BLaER1 (cell line): Measurements from ENCODE around the gene NIFK.
"Not testable (repeated sequence)": the region's sequence is repeated elsewhere in the genome, so short reads cannot be mapped to it uniquely, and the experiment has no call there.

ENCODE experiments used
- H3K27ac ChIP-seq: shearing (Covaris generic); formaldehyde crosslinking; 2 replicates; pipeline ENCODE4 v1.8.1; 2022
- H3K27me3 ChIP-seq: shearing (Covaris generic); formaldehyde crosslinking; 2 replicates; pipeline ENCODE4 v1.8.1; 2022
- H3K36me3 ChIP-seq: shearing (Covaris generic); formaldehyde crosslinking; 2 replicates; pipeline ENCODE4 v1.8.1; 2022
- H3K4me1 ChIP-seq: shearing (Covaris generic); formaldehyde crosslinking; 2 replicates; pipeline ENCODE4 v1.8.1; 2022
- H3K4me2 ChIP-seq: shearing (Covaris generic); formaldehyde crosslinking; 2 replicates; pipeline ENCODE4 v1.8.1; 2022
- H3K4me3 ChIP-seq: shearing (Covaris generic); formaldehyde crosslinking; 2 replicates; pipeline ENCODE4 v1.8.1; 2022
- H3K9ac ChIP-seq: shearing (Covaris generic); formaldehyde crosslinking; 2 replicates; pipeline ENCODE4 v1.8.1; 2022
- H3K9me3 ChIP-seq: shearing (Covaris generic); formaldehyde crosslinking; 2 replicates; pipeline ENCODE4 v1.8.1; 2022
- H4K20me1 ChIP-seq: shearing (Covaris generic); formaldehyde crosslinking; 2 replicates; pipeline ENCODE4 v1.8.1; 2022
- Cebpa-rat ChIP-seq: shearing (Covaris generic); IDR thresholded peaks from 2 replicates; pipeline ENCODE4 v1.8.1; 2022

NIFK gene

DNA sequence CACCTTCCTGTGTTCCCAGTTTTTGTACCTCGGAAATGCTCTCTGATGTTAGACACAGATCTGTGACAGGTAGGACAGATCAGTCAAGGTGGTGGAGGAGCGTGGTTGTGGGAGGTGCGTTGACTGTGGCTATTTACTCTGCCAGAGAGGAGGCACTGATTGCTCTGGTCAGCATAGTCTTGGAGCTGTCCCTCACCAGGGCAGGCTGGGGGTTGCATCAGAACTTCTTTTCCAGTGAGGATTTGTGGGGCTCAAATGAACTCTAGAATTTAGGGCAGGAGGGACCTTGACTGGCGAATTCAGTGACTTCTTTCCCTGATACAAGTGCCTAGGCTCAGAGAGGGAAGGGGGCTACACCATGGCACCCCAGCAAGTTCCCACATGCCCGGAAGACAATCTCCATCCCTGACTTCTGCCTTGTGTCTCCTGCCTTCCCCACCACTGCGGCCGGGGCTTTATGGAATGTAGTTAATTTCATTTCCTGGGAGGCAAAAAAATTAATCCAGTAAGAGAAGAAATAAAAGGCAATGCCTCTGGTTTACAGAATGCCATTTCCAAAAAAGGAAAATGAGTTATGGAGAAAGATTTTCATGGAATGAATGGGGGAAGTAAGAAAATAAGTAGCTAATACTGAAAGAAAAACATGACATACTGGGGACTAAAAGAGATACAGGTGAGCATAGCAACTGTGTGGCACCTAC lies 26.1 kb downstream of the NIFK start:
- no peaks in the 10 kb centered on the region for H3K36me3 ChIP-seq
- H3K9me3 ChIP-seq: no peaks in the 10 kb centered on the region
- H3K27ac ChIP-seq: no peak overlapping the region
- no peak overlapping the region for H3K4me3 ChIP-seq
- no peak for TF ChIP-seq Cebpa-rat
- no peak overlapping the region for H3K9ac ChIP-seq
- H3K27me3 ChIP-seq: no peaks in the 10 kb centered on the region
- H3K4me1 ChIP-seq: peaks cover 30% of the 10 kb centered on the region
- no peak overlapping the region for H3K4me2 ChIP-seq
- no peaks in the 10 kb centered on the region for H4K20me1 ChIP-seq

DNA sequence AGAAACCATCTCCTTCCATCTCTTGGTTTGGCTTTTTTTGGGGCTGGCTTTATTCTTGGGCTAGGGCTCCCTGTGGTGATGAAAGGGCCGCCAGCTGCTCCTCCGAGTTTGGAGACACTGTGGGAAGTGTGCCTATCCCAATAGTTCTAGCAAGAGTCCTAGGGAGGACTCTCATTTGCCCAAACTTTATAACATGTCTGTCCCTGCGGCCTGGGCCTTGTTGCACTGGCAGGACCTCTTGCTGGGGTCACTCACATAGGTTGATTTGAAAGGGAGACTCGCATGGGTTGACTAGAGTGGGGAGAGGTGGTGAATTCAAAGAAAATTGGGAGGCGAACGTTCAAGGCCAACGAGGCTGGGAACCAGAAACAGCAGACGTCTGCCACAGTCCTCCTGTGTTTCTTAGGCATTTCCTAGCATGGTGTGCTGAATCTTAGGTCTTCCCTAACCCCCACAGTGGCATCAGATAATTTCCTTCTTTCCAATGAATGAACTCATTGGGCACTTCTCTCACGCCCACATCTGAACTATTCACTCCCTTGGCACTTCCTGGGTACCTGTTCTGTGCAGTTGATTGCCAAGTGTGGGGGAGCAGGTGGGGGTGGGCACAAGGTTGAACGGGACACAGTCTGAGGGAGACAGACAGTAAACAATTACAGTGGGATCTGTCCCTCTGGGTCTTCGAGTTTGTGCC lies 26.8 kb downstream of the NIFK start:
- H3K4me2 ChIP-seq: no peak overlapping the region
- H4K20me1 ChIP-seq: no peaks in the 10 kb centered on the region
- no peak overlapping the region for H3K27ac ChIP-seq
- H3K4me3 ChIP-seq: no peak overlapping the region
- H3K9ac ChIP-seq: no peak overlapping the region
- no peaks in the 10 kb centered on the region for H3K36me3 ChIP-seq
- TF ChIP-seq Cebpa-rat: no peak
- no peaks in the 10 kb centered on the region for H3K9me3 ChIP-seq
- H3K4me1 ChIP-seq: peaks cover 37% of the 10 kb centered on the region
- no peaks in the 10 kb centered on the region for H3K27me3 ChIP-seq

DNA sequence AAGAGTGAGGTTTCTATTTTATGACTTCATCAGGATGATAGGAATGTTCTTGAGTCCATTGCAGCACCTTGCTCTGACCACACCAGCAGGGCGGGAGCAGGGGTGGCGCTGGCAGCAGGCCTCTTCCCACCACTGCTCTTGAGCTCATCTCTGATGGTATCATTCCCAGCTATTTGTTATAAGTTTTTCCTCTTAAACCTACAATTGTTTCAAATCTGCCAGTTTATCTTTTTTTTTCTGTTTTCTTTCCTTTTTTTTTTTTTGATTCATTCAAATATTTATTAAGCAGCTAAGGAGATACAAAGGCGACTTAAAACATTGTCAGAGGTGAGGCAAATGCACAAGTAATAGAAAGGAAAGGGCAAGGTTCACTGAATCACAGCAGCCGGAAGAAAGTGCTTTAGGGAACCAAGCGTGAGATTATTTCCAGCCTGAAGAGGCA lies 28.7 kb downstream of the NIFK start:
- Histone ChIP-seq H3K27ac (no peak overlapping the region), H3K9me3 (no peaks in the 10 kb centered on the region), H3K4me2 (no peak overlapping the region), H3K4me1 (peaks cover 40% of the 10 kb centered on the region), H3K4me3 (no peak overlapping the region), H3K9ac (no peak overlapping the region), H4K20me1 (no peaks in the 10 kb centered on the region), H3K27me3 (no peaks in the 10 kb centered on the region), H3K36me3 (no peaks in the 10 kb centered on the region)
- TF ChIP-seq Cebpa-rat: no peak

DNA sequence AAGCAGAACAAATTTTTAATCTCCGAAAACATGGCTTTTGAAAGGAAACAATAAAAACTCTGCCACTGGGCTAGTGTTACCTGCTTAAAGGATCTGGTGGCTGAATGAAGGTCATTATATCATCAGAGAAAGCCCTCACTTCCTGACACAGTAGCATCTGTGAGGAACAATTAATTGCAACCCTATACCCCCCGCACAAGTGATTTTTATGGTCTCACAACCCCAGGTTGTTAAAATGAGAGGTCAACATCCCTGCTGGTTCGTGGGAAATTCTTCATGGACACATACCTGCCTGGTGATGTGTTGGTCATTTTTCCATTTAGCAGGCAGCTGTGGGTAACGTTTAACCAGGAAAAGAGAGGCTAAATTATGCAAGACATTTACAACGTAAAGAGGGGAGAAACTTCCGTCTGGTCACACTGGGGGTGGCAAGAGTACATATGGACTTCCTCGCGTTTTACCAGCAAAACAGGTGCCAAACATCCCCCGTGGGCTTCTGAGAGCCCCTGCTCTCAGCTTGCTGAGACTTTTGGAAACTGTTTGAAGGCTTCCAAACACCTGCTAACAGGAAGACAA lies 29.2 kb downstream of the NIFK start:
- Histone ChIP-seq H3K36me3 (no peaks in the 10 kb centered on the region), H3K27ac (no peak overlapping the region), H3K4me3 (no peak overlapping the region), H3K4me1 (peaks cover 40% of the 10 kb centered on the region), H3K9ac (no peak overlapping the region), H3K27me3 (no peaks in the 10 kb centered on the region), H3K9me3 (no peaks in the 10 kb centered on the region), H4K20me1 (no peaks in the 10 kb centered on the region), H3K4me2 (no peak overlapping the region)
- TF ChIP-seq Cebpa-rat: no peak

DNA sequence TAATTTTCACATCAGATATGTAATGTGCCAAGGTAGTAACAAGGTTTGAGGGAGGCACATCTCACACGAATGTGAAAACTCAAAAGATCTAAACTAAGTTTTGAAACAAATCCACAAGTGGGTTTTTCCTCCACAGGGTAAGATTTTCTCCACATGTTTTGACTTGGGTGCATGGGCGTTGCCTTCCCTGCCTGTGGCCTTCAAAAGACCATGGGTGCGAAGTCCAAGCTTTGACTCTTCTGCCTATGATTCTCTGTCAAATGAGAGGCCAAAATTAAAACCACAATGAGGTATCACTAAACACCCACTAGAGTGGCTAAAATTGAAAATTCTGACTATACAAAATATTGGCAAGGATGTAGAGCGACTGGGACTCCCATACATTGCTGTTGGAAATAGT lies 30.7 kb downstream of the NIFK start:
- H3K4me1 ChIP-seq: peaks cover 50% of the 10 kb centered on the region
- no peak overlapping the region for H3K4me2 ChIP-seq
- TF ChIP-seq Cebpa-rat: no peak
- no peaks in the 10 kb centered on the region for H3K9me3 ChIP-seq
- no peak overlapping the region for H3K9ac ChIP-seq
- H3K27ac ChIP-seq: no peak overlapping the region
- H3K4me3 ChIP-seq: no peak overlapping the region
- H4K20me1 ChIP-seq: no peaks in the 10 kb centered on the region
- no peaks in the 10 kb centered on the region for H3K36me3 ChIP-seq
- no peaks in the 10 kb centered on the region for H3K27me3 ChIP-seq

DNA sequence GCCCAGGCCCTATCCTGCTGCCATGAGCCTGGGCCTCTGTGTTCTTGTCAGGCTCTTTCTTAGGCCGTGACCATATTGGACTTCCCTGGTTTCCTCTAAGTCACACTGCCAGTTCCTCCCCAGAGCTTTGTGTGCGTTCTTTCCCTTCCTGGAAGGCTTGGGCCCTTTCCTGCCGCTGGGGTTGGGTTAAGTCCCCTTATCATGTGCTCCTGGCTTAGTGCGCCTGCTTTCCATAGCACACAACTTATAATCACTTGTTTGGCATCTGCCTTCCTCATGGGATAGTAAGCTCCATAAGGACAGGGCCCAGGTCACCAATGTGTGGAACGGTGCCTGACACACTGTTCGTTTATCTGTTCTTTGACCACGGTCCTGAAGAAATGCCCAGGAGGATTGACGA lies 31.3 kb downstream of the NIFK start:
- Histone ChIP-seq H3K27me3 (no peaks in the 10 kb centered on the region), H4K20me1 (no peaks in the 10 kb centered on the region), H3K4me2 (peak overlapping the region; percentile 45), H3K27ac (peak overlapping the region; percentile 47), H3K9me3 (no peaks in the 10 kb centered on the region), H3K36me3 (no peaks in the 10 kb centered on the region), H3K4me3 (no peak overlapping the region), H3K9ac (no peak overlapping the region), H3K4me1 (peaks cover 56% of the 10 kb centered on the region)
- TF ChIP-seq Cebpa-rat: no peak

DNA sequence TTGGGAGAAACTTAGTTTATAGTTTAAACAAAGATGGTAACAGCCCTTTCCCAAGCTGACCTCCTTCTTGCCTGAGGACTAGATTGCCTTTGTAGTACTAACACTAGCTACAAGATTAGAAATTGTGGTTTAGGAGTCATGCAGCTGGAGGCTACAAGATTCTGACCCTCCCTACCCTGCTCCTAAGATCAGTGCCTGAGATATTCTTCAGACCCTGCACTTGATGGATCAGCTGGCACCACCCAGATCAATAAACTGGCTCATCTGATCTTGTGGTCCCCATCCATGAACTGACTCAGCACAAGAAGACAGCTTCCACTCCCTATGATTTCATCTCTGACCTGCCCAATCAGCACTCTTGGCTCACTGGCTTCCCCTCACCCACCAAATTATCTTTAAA lies 34.9 kb downstream of the NIFK start:
- peaks cover 57% of the 10 kb centered on the region for H3K4me1 ChIP-seq
- not testable (repeated sequence) for H3K27me3 ChIP-seq, H3K9me3 ChIP-seq, H3K9ac ChIP-seq, H3K27ac ChIP-seq, H3K36me3 ChIP-seq, H3K4me3 ChIP-seq, H4K20me1 ChIP-seq
- H3K4me2 ChIP-seq: 0 out of 2 replicates have a peak overlapping the region, but pooled peaks have one; percentile 87

DNA sequence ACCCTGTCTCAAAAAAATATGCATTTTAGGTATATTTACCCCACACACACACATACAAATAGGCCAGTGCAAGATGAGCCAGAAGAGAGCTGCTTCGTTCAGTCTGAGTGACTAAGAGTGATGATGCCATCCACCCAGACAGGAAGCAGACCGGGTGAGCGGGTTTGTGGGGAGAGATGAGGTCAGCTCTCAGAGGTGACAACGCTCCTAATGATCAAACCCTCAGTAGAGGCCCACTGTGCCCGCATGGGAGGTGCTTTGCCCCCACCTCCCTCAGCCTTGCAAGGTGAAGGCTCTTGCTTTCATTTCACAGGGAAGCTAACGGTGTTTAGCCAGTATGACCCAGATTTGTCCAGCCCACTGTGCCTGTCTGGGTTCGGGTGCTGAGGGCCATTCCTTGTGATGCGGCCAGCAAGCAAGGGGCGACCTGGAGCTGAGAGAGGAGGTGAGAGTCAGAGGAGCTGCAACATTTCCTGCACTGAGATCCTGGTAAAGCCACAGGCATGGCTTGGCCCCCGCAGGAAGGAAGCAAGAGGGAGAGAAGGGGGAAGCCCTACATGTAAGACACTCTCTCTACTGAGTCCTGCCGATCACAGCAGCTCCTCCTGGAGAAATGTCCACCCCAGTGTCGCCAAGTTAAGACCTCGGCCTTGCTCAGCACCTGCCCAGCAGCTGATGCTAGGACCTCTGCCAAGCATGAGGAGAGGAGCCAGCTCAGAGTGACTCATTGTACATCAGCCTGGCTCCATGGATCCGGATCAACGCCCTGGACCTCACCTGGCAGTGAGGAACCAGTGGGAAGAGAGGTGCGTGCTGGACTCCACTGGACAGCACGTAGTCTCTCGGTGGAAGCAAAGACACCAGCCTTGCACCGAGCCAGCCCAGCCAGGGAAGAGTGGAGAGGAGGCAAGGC lies 37.0 kb downstream of the NIFK start:
- Histone ChIP-seq H3K9me3 (no peaks in the 10 kb centered on the region), H3K4me3 (peak overlapping the region; percentile 35), H4K20me1 (no peaks in the 10 kb centered on the region), H3K27ac (peak overlapping the region; percentile 69), H3K4me2 (peak overlapping the region; percentile 87), H3K4me1 (peaks cover 36% of the 10 kb centered on the region), H3K36me3 (no peaks in the 10 kb centered on the region), H3K9ac (peak overlapping the region; percentile 46), H3K27me3 (no peaks in the 10 kb centered on the region)
- TF ChIP-seq Cebpa-rat: no peak

DNA sequence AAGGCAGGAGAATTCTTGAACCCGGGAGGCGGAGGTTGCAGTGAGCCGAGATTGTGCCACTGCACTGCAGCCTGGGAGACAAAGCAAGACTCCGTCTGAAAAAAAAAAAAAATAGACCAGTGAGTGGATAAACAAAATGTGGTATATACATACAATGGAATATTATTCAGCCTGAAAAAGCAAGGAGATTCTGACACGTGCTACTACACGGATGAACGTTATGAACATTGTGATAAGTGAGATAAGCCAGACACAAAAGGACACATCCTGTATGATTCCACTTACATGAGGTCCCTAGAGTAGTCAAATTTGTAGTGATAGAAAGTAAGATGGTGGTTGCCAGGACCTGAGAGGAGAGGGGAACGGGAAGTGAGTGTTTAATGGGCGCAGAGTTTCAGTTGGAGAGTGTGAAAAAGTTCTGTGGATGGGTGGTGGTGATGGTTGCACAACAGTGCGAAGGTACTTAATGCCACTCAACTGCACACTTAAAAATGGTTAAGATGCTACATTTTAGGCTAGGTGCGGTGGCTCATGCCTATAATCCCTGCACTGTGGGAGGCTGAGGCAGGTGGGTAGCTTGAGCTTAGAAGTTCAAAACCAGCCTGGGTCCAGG lies 38.3 kb downstream of the NIFK start:
- Histone ChIP-seq H3K9ac (no peak overlapping the region), H3K36me3 (no peaks in the 10 kb centered on the region)

More for the DNA sequence above, 38.3 kb downstream of the NIFK start:
- TF ChIP-seq Cebpa-rat: no peak
- Histone ChIP-seq H3K4me3 (no peak overlapping the region), H3K4me1 (peaks cover 36% of the 10 kb centered on the region), H3K27ac (no peak overlapping the region), H3K4me2 (peak overlapping the region; percentile 87), H3K9me3 (no peaks in the 10 kb centered on the region), H4K20me1 (no peaks in the 10 kb centered on the region), H3K27me3 (no peaks in the 10 kb centered on the region)
